Dedifferentiated amniotic fluid mesenchymal stem cell (primary cell): ENCODE measurements around the gene SRF.

Experiments
- DNase-seq: peaks from one replicate; pipeline ENCODE4 v3.0.0-alpha.2; 2016; ENCODE audit errors: extremely low spot score

SRF gene

GRCh38 chr6:43147691-43148477, 23.2 kb upstream of the SRF start:
- DNase-seq: no peak

DNA sequence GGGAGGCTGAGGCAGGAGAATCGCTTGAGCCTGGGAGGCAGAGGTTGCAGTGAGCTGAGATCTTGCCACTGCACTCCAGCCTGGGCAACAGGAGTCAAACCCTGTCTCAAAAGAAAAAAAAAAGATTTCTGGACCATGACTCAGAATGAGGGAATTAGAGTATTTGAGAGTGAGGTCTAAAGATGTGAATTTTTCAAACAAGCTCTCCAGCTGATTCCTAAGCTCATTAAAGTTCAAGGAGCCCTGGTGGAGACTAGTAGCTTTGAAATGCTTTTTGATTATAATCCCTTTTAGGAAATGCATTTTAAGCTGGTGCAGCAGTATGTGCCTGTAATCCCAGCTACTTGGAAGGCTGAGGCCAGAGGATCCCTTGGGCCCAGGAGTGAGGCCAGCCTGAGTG, 21.8 kb upstream of the SRF start:
- DNase-seq: no peak

GRCh38 chr6:43150051-43150751, 20.9 kb upstream of the SRF start:
- DNase-seq: no peak

DNA sequence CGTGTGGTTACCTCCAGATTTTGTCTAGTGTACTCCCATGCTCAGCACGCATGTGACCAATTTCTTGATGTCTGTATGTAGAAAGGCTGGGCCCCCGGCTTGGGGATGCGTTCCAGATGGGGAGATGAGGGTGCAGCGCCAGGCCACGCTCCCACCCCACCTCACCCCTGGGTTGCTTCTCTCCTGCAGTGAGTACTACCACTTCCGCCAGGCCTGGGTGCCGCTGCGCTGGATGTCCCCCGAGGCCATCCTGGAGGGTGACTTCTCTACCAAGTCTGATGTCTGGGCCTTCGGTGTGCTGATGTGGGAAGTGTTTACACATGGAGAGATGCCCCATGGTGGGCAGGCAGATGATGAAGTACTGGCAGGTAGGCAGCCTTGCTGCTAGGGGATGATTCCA, 11.5 kb upstream of the SRF start:
- no peak for DNase-seq

DNA sequence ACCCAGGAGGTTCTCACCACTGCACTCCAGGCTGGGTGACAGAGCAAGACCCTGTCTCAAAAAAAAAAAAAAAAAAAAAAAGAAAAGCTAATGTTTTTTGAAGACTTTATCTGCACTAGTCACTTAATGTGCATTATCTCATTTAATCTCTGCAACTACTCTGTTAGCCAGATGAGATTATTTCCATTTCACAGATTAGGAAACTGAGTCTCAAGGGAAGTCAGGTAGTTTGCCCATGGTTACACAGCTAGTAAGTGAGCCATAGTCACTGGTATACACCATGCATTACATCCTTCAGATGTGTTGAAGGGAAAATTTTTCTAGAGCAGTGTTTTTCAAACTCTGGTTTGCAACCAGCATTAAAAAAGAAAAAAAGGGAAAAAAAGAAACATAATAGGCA, 7.2 kb upstream of the SRF start:
- DNase-seq: no peak

DNA sequence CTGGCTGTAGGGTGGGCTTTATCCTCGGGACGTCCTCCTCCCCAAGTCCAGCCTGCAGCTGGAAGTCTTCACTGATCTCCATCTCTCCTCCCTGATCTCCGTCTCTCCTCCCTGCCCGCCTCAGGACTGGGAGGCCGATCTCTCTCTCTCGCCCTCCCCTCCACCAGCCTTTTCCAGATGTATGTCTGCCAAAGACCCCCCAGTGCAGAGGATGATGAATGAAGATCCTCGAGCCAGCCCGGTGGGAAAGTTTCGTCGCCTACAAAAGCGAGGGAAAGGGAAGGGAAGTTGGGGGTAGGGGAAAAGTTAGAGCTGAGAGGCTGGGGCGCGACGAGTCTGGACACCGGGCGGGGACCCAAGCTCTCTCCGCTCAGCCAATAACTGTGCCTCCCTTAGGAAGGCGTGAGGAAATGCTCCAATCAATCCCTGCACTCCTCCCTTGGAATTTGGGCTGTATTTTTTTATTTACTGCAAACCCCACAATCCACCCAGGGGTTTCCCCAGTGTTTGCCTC, 595 bp upstream of the SRF start:
- DNase-seq: peak; percentile 85

DNA sequence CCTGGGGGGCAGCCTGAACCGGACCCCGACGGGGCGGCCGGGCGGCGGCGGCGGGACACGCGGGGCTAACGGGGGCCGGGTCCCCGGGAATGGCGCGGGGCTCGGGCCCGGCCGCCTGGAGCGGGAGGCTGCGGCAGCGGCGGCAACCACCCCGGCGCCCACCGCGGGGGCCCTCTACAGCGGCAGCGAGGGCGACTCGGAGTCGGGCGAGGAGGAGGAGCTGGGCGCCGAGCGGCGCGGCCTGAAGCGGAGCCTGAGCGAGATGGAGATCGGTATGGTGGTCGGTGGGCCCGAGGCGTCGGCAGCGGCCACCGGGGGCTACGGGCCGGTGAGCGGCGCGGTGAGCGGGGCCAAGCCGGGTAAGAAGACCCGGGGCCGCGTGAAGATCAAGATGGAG, 636 bp downstream of the SRF start:
- no peak for DNase-seq

DNA sequence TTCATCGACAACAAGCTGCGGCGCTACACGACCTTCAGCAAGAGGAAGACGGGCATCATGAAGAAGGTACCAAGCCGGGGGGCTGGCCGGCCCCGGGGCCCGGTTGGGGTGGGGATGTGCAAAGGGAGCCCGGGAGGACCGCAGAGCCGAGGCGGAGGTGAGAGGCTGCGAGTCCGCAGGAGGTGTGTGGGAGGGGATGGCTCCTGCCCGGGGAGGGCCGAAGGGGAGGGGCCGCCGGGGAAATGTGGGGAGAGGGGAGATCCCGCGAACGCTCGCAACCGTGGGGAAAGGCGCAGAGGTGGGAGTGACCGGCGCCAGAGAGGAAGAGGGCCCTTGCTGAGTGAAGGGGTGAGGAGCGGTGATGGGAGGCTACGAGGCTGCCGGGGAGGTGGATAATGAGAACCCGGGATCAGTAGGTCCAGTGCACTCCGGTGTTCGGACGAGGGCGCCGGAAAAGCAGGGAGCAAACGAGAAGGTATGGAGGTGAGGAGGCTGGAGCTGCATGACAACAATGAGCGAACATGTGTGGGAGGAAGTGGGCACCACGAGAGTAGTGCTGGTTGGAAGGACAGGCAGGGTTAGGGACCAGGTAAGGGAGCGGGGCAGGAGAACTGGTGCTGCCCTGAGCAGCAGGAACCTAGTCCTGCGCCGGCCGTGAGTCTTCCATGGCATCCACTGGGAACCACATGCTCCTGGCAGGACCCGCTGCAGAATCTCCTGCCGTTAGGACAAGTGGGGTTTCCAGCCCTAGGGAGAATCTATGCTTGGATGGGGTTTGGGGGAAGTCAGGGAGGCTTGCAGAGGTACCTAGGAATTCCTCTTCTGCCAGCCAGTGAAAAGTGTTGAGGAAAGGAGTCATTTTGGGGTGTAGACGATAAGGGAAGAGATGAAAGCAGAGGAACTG, 1.3 kb downstream of the SRF start:
- no peak for DNase-seq

GRCh38 chr6:43173591-43174262, 2.7 kb downstream of the SRF start:
- no peak for DNase-seq

DNA sequence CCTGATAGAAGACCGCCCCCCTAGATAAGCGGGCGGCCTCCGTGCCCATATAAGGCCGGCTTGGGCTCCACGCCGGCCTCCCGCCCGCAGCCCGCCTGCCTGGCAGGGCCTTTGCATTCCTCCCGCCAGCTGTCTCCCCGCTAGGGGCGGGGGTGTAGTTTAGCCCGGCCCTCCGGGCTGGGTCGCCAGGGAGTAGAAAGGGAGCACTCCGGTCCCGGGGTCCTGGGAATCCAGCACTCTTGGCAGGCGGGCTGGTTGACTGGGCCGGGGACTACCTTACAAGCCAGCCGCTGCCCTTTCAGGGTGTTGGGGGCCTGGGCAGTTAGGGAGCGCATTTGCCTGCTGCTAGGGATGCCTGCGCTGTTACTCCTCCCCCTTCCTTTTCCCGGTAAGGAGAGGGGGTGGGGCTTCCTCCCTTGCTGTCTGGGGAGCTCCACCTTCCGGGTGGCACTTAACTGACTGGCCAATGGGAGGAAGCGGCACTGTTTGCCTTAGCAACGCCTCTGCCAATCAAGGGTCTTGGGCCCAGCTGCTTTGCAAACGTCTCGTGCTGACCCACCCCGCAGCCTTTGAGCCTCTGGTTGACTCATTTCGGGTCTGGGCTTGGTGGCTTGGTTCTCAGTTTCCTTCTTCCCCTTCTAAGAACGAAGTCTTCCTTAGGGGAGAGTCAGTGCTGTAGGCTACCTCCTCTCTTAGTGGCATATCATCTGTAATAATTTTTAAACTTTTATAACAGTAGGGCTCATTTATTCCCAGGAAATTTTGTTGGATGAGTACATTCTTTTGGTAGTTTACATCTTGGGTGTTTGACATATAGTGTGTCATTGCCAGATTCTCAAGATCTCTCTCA, 3.4 kb downstream of the SRF start:
- peak; percentile 99 for DNase-seq

DNA sequence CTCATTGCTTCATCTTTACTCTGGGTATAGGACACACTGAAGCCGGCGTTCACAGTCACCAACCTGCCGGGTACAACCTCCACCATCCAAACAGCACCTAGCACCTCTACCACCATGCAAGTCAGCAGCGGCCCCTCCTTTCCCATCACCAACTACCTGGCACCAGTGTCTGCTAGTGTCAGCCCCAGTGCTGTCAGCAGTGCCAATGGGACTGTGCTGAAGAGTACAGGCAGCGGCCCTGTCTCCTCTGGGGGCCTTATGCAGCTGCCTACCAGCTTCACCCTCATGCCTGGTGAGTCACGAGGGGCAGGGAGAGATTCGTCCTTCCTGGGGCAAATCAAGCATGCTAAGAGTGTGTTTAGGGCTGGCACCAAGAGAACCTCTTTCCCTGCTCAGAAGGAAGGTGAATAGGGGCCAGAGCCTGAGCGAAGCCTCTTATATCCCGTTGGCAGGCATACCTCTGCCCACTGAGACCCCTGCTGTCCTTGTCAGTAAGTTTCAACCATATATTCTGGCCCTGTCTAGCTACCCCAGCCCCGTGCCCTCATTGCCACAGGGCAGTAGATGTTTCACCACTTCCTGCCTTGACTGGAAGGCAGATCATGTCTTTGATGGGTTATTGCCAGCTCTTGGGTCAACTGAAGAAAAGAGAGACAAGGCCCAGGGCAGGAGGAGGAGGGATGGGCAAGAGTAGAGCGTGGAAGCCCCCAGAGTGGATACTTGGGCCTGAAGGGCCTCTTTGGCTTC, 4.8 kb downstream of the SRF start:
- no peak for DNase-seq

DNA sequence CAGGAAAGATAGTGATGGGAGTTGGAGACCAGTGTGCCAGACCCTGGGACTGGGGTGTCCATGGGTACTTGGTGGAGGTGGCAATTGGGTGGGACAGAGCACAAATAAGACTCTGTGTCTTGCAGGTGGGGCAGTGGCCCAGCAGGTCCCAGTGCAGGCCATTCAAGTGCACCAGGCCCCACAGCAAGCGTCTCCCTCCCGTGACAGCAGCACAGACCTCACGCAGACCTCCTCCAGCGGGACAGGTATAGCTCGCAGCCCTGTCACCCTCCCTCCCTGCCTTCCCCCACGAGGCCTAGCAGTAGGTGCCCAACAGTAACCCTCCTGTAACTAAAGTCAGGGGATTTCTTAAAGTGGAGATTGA, 5.3 kb downstream of the SRF start:
- no peak for DNase-seq

- no peak for DNase-seq
Measured at GRCh38 chr6:43178150-43178549, 7.1 kb downstream of the SRF start.

GRCh38 chr6:43178951-43179830, 8.1 kb downstream of the SRF start:
- no peak for DNase-seq

GRCh38 chr6:43180058-43180457, 9.0 kb downstream of the SRF start:
- no peak for DNase-seq

DNA sequence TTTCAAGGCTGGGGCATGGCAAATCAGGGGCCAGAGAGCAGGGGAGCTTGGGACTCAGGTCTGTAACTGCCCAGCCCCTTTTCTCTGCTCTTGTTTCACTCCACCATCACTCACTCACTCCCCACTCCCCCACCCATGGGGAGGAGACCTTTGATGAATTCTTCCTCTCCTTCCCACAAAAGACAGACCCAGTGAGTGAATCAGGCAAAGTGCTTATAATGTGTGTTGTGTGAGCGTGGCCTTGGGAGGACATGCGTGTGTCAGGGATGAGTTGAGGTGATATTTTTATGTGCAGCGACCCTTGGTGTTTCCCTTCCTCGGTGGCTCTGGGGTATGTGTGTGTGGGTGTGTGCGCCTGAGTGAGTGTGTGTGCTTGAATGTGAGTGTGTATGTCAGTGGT, 9.9 kb downstream of the SRF start:
- no peak for DNase-seq

DNA sequence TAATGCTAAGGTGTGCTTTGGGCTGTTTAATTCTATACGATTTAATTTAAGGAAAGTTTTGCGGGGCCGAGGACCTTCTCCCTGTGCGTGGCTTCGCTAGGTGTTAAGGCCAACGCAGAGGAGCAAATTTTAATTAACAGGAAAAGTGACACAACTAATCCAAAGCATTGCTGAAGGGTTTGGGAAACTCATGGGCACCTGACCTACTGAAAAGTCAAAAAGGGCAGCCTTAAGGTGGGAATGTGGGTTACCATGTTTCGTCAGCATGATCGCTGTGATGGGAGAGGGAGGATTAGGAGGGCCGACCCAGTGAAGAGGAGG, 10.5 kb downstream of the SRF start:
- DNase-seq: no peak

- peak; percentile 52 for DNase-seq
Measured at GRCh38 chr6:43181942-43182860, 11.1 kb downstream of the SRF start, which contains the start of gene CUL9. CUL9 (plus strand) TSS chr6:43182196; CDS start chr6:43184311, 2,115 bp downstream.
